SK-N-SH (cell line): ENCODE results near the gene ARL4A.

Experiments
- CHD2 ChIP-seq: fragments of 150-350 bp; IDR thresholded peaks from 2 replicates; pipeline ENCODE4 v1.6.1; 2018; ENCODE audit warnings: low read length; ENCODE audit not compliant: partially characterized antibody
- CTCF ChIP-seq: fragments of 200-600 bp; sonication (generic); IDR thresholded peaks from 2 replicates; pipeline ENCODE4 v1.6.1; 2017; ENCODE audit warnings: antibody characterized with exemption, mild to moderate bottlenecking, moderate library complexity
- EZH2phosphoT487 ChIP-seq: fragments of 200-600 bp; sonication (generic); IDR thresholded peaks from 2 replicates; pipeline ENCODE4 v1.6.1; 2017; ENCODE audit warnings: low read depth, mixed run types, mild to moderate bottlenecking, antibody characterized with exemption, moderate library complexity, borderline replicate concordance
- GABPA ChIP-seq: IDR thresholded peaks from 2 replicates; pipeline ENCODE4 v1.4.0; 2012; ENCODE audit warnings: low read depth, mild to moderate bottlenecking
- GATA2 ChIP-seq: sonication (generic); formaldehyde crosslinking; IDR thresholded peaks from 2 replicates; pipeline ENCODE4 v1.5.0; 2020; ENCODE audit warnings: mild to moderate bottlenecking, missing genetic modification reagents
- MAX ChIP-seq: IDR thresholded peaks from 2 replicates; pipeline ENCODE4 v1.4.0; 2012; ENCODE audit warnings: low read depth
- PBX3 ChIP-seq: IDR thresholded peaks from 2 replicates; pipeline ENCODE4; 2012
- POLR2AphosphoS5 ChIP-seq: IDR thresholded peaks from 2 replicates; pipeline ENCODE4 v1.6.1; 2012; ENCODE audit warnings: low read depth, low read length
- RXRA ChIP-seq: IDR thresholded peaks from 2 replicates; pipeline ENCODE4 v1.4.0; 2012; ENCODE audit warnings: low read depth, mild to moderate bottlenecking, borderline replicate concordance
- TAF1 ChIP-seq: IDR thresholded peaks from 2 replicates; pipeline ENCODE4 v1.6.1; 2012; ENCODE audit warnings: low read depth, mild to moderate bottlenecking, low read length, moderate library complexity, borderline replicate concordance
- USF2 ChIP-seq: fragments of 150-350 bp; IDR thresholded peaks from 2 replicates; pipeline ENCODE4 v1.6.1; 2017; ENCODE audit warnings: antibody characterized with exemption, low read length, low read depth, borderline replicate concordance

GRCh38 chr7:12701433-12701832, 14.0 kb downstream of the ARL4A start:
- TF ChIP-seq GABPA (no peak), USF2 (no peak), CHD2 (no peak), PBX3 (no peak), CTCF (no peak), RXRA (no peak), GATA2 (CRISPR knock-in tag) (no peak), MAX (no peak), TAF1 (no peak), EZH2phosphoT487 (no peak), POLR2AphosphoS5 (no peak)
